ENCODE results near the gene DHODH. TPM values are rescaled to one million over a fixed set of nuclear protein-coding genes. Genes with fewer than 3 reads are reported as not detected.

Gene DHODH
- total RNA-seq, 1 donor from 2014 or later = 5.2 TPM

GRCh38 chr16:72013888-72014581 is 5.5 kb downstream of the DHODH start:
- H2AFZ ChIP-seq (ENCODE audit: low read depth, low read length) = no peak overlapping the region
- H3K79me2 ChIP-seq (ENCODE audit: insufficient read depth, low read length) = no peaks in the 10 kb centered on the region
- no peak overlapping the region for H3K9ac ChIP-seq (ENCODE audit: low read length)
- Mint-ChIP-seq H3K9me3 (ENCODE audit: unreplicated experiment) (no peaks in the 10 kb centered on the region), H3K27ac (ENCODE audit: unreplicated experiment) (peak overlapping the region; percentile 66), H3K4me3 (ENCODE audit: unreplicated experiment) (no peak overlapping the region), H3K4me1 (ENCODE audit: low read depth, unreplicated experiment) (peaks cover 17% of the 10 kb centered on the region), H3K27me3 (ENCODE audit: low read depth, unreplicated experiment) (no peaks in the 10 kb centered on the region), H3K36me3 (ENCODE audit: low read depth, unreplicated experiment) (peaks cover 7% of the 10 kb centered on the region)
- no peaks in the 10 kb centered on the region for H3K36me3 ChIP-seq (ENCODE audit: insufficient read depth, low read length)
- FAIRE-seq = no peak
- no peak overlapping the region for H3K27ac ChIP-seq (ENCODE audit: low read depth, low read length)
- peak; percentile 3 for DNase-seq (ENCODE audit: low read depth)
- no peak overlapping the region for H3K4me3 ChIP-seq (ENCODE audit: insufficient read depth, low read depth, low read length)
- no peak for TF ChIP-seq EZH2 (IDR thresholded peaks at IDR 0.05; ENCODE audit: insufficient read depth, low read length)
- TF ChIP-seq, protein P1, sequence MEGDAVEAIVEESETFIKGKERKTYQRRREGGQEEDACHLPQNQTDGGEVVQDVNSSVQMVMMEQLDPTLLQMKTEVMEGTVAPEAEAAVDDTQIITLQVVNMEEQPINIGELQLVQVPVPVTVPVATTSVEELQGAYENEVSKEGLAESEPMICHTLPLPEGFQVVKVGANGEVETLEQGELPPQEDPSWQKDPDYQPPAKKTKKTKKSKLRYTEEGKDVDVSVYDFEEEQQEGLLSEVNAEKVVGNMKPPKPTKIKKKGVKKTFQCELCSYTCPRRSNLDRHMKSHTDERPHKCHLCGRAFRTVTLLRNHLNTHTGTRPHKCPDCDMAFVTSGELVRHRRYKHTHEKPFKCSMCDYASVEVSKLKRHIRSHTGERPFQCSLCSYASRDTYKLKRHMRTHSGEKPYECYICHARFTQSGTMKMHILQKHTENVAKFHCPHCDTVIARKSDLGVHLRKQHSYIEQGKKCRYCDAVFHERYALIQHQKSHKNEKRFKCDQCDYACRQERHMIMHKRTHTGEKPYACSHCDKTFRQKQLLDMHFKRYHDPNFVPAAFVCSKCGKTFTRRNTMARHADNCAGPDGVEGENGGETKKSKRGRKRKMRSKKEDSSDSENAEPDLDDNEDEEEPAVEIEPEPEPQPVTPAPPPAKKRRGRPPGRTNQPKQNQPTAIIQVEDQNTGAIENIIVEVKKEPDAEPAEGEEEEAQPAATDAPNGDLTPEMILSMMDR (IDR thresholded peaks at IDR 0.05; ENCODE audit: insufficient read depth, low read depth, low read length) = no peak
- H3K27me3 ChIP-seq (ENCODE audit: insufficient read depth, low read length) = no peaks in the 10 kb centered on the region
- no peaks in the 10 kb centered on the region for H3K9me3 ChIP-seq (ENCODE audit: insufficient read depth, low read depth, low read length)
- H3K4me2 ChIP-seq (ENCODE audit: low read length) = peak overlapping the region; percentile 28
- no peaks in the 10 kb centered on the region for H4K20me1 ChIP-seq (ENCODE audit: insufficient read depth, low read length)
- peaks cover 6% of the 10 kb centered on the region for H3K4me1 ChIP-seq (ENCODE audit: insufficient read depth, low read length)

GRCh38 chr16:72014675-72015074 is 6.1 kb downstream of the DHODH start:
- DNase-seq (ENCODE audit: low read depth) = no peak
- Histone ChIP-seq H3K9ac (ENCODE audit: low read length) (no peak overlapping the region), H2AFZ (ENCODE audit: low read depth, low read length) (no peak overlapping the region), H3K4me1 (ENCODE audit: insufficient read depth, low read length) (peaks cover 6% of the 10 kb centered on the region), H3K4me2 (ENCODE audit: low read length) (no peak overlapping the region), H3K4me3 (ENCODE audit: insufficient read depth, low read depth, low read length) (no peak overlapping the region), H3K79me2 (ENCODE audit: insufficient read depth, low read length) (no peaks in the 10 kb centered on the region), H3K36me3 (ENCODE audit: insufficient read depth, low read length) (no peaks in the 10 kb centered on the region), H4K20me1 (ENCODE audit: insufficient read depth, low read length) (no peaks in the 10 kb centered on the region), H3K9me3 (ENCODE audit: insufficient read depth, low read depth, low read length) (no peaks in the 10 kb centered on the region), H3K27me3 (ENCODE audit: insufficient read depth, low read length) (no peaks in the 10 kb centered on the region), H3K27ac (ENCODE audit: low read depth, low read length) (no peak overlapping the region)
- Mint-ChIP-seq H3K4me1 (ENCODE audit: low read depth, unreplicated experiment) (peaks cover 17% of the 10 kb centered on the region), H3K9me3 (ENCODE audit: unreplicated experiment) (no peaks in the 10 kb centered on the region), H3K36me3 (ENCODE audit: low read depth, unreplicated experiment) (peaks cover 7% of the 10 kb centered on the region), H3K27ac (ENCODE audit: unreplicated experiment) (no peak overlapping the region), H3K4me3 (ENCODE audit: unreplicated experiment) (no peak overlapping the region), H3K27me3 (ENCODE audit: low read depth, unreplicated experiment) (no peaks in the 10 kb centered on the region)
- no peak for FAIRE-seq
- TF ChIP-seq, protein P1 (IDR thresholded peaks at IDR 0.05; ENCODE audit: insufficient read depth, low read depth, low read length) = no peak
- no peak for TF ChIP-seq EZH2 (IDR thresholded peaks at IDR 0.05; ENCODE audit: insufficient read depth, low read length)

DNA sequence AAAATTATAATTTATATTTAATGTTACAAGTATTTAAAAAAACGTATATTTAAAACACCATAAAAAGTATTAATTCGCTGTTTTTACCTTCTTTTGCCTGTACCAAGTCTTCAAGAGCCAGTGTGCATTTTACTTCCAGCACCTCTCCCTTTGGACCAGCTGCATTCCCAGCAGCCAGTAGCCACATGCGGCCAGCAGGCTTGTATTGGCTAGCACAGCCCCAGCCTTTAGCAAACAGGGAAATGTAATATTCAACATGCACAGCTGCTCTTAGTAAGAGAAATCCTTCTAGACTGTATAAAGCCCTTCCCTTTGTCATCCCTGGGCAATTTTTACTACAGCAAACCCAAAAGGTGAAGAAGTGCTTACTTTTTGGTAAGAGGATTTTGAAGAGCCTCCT is 6.6 kb downstream of the DHODH start:
- FAIRE-seq = no peak
- Mint-ChIP-seq H3K36me3 (ENCODE audit: low read depth, unreplicated experiment) (peaks cover 7% of the 10 kb centered on the region), H3K4me3 (ENCODE audit: unreplicated experiment) (no peak overlapping the region), H3K4me1 (ENCODE audit: low read depth, unreplicated experiment) (peaks cover 17% of the 10 kb centered on the region), H3K27me3 (ENCODE audit: low read depth, unreplicated experiment) (no peaks in the 10 kb centered on the region), H3K9me3 (ENCODE audit: unreplicated experiment) (no peaks in the 10 kb centered on the region), H3K27ac (ENCODE audit: unreplicated experiment) (no peak overlapping the region)
- DNase-seq (ENCODE audit: low read depth) = no peak
- TF ChIP-seq, protein P1 (IDR thresholded peaks at IDR 0.05; ENCODE audit: insufficient read depth, low read depth, low read length) = no peak
- TF ChIP-seq EZH2 (IDR thresholded peaks at IDR 0.05; ENCODE audit: insufficient read depth, low read length) = no peak
- H4K20me1 ChIP-seq (ENCODE audit: insufficient read depth, low read length) = no peaks in the 10 kb centered on the region
- H3K9me3 ChIP-seq (ENCODE audit: insufficient read depth, low read depth, low read length) = no peaks in the 10 kb centered on the region
- H3K4me1 ChIP-seq (ENCODE audit: insufficient read depth, low read length) = peaks cover 6% of the 10 kb centered on the region
- no peak overlapping the region for H3K4me2 ChIP-seq (ENCODE audit: low read length)
- no peak overlapping the region for H2AFZ ChIP-seq (ENCODE audit: low read depth, low read length)
- H3K4me3 ChIP-seq (ENCODE audit: insufficient read depth, low read depth, low read length) = no peak overlapping the region
- H3K9ac ChIP-seq (ENCODE audit: low read length) = no peak overlapping the region
- no peak overlapping the region for H3K27ac ChIP-seq (ENCODE audit: low read depth, low read length)
- H3K79me2 ChIP-seq (ENCODE audit: insufficient read depth, low read length) = no peaks in the 10 kb centered on the region
- H3K36me3 ChIP-seq (ENCODE audit: insufficient read depth, low read length) = no peaks in the 10 kb centered on the region
- no peaks in the 10 kb centered on the region for H3K27me3 ChIP-seq (ENCODE audit: insufficient read depth, low read length)

Measured in astrocyte (in vitro differentiated cells and primary cell).